GM19397 (cell line): ENCODE measurements around the gene ZNF468.
"Not testable (repeated sequence)": the region's sequence is repeated elsewhere in the genome, so short reads cannot be mapped to it uniquely, and the experiment has no call there.

ENCODE experiments used
- ATAC-seq: cut with Tn5 transposase; IDR thresholded peaks from one replicate; pipeline ENCODE4 v1.9.1; 2021; ENCODE audit warnings: mild to moderate bottlenecking, moderate library complexity; ENCODE audit not compliant: unreplicated experiment

Gene ZNF468

GRCh38 chr19:52857378-52858191 lies at the start of gene ZNF468:
Gene ZNF468, minus strand, starts transcription at chr19:52857619. Its CDS starts 3,347 bp downstream, at chr19:52854272.
- peak; percentile 99 for ATAC-seq

GRCh38 chr19:52904052-52904780 lies 46.8 kb upstream of the ZNF468 start:
- ATAC-seq: not testable (repeated sequence)

- no peak for ATAC-seq
These were observed 44.4 kb upstream of the ZNF468 start for GRCh38 chr19:52901842-52902241.

- not testable (repeated sequence) for ATAC-seq
These were observed 41.2 kb upstream of the ZNF468 start for GRCh38 chr19:52898596-52898995.

- no peak for ATAC-seq
These were observed 40.7 kb upstream of the ZNF468 start for GRCh38 chr19:52898101-52898500.

GRCh38 chr19:52897138-52897935 lies 39.9 kb upstream of the ZNF468 start, which contains the start of gene ZNF320:
Gene ZNF320, minus strand, starts transcription at chr19:52897635. Its CDS starts 7,380 bp downstream, at chr19:52890255.
- peak; percentile 99 for ATAC-seq

- no peak for ATAC-seq
These were observed 39.2 kb upstream of the ZNF468 start for GRCh38 chr19:52896431-52897137.

GRCh38 chr19:52891336-52891735 lies 33.9 kb upstream of the ZNF468 start:
- no peak for ATAC-seq

- no peak for ATAC-seq
These were observed 32.5 kb upstream of the ZNF468 start for GRCh38 chr19:52889931-52890330.

GRCh38 chr19:52889076-52889475 lies 31.7 kb upstream of the ZNF468 start:
- ATAC-seq: no peak

GRCh38 chr19:52880895-52881389 lies 23.5 kb upstream of the ZNF468 start:
- no peak for ATAC-seq

GRCh38 chr19:52872996-52873395 lies 15.6 kb upstream of the ZNF468 start:
- not testable (repeated sequence) for ATAC-seq

GRCh38 chr19:52871466-52871865 lies 14.0 kb upstream of the ZNF468 start:
- no peak for ATAC-seq

- not testable (repeated sequence) for ATAC-seq
These were observed 10.6 kb upstream of the ZNF468 start for GRCh38 chr19:52868031-52868430.

- not testable (repeated sequence) for ATAC-seq
These were observed 660 bp downstream of the ZNF468 start for GRCh38 chr19:52856540-52857377.

- ATAC-seq: not testable (repeated sequence)
These were observed 10.1 kb downstream of the ZNF468 start for GRCh38 chr19:52847352-52847751.

GRCh38 chr19:52840825-52841465 lies 16.5 kb downstream of the ZNF468 start:
- ATAC-seq: not testable (repeated sequence)

- ATAC-seq: not testable (repeated sequence)
These were observed 23.1 kb downstream of the ZNF468 start for GRCh38 chr19:52834289-52834688.

- ATAC-seq: not testable (repeated sequence)
These were observed 23.9 kb downstream of the ZNF468 start for GRCh38 chr19:52833541-52833940.
